Measurements from ENCODE around the gene GALNS. TPM values are rescaled to one million over a fixed set of nuclear protein-coding genes. Genes with fewer than 3 reads are reported as not detected.

GALNS gene
- total and polyA plus RNA-seq, 2 of the 13 experiments (the other 11 are each of a cell fraction or from before 2014, with no cell fraction given) = 9.2 to 9.8 TPM

DNA sequence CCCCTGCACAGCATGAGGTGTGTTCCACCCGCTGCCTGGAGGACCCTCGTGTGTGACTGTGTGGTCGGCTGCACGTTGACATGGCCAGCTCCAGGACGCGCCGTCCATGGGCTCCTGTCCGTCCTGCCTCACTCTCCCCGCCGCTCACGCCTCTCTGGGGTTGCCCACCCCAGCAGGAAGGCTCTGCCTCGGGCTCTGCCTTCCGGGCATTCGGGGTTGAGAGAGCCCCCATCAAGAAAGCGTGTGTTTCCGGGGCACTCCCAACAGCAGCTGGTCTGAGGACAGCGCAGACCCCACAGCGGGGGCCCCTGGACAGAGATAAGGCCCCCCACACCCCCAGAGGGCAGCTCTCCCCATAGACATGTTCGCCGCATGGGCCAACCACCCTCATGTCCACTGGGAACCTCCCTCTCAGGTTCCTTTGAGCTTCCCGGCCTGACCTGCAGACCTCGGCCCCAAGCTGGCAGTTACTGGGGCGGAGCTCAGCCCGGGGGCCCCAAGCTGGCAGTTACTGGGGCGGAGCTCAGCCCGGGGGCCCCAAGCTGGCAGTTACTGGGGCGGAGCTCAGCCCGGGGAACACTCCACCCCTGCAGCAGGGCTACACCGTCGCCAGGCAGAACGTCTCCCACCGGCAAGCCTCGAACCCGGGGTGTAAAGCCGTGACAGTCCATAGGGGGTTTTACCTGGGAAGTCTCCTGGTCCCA lies 63.3 kb downstream of the GALNS start (continued):
- TF ChIP-seq ZKSCAN1 (IDR thresholded peaks at IDR 0.05; ENCODE audit: low read length) (no peak), ZBTB7B (CRISPR knock-in tag; IDR thresholded peaks at IDR 0.05) (0 out of 2 replicates have a peak, but pooled peaks have one; percentile 63), EP300 (IDR thresholded peaks at IDR 0.05; ENCODE audit: low read depth in 2 of 2, low read length in 2 of 2) (peak; percentile 23 to 49; a peak in 1 of 4 replicates), EP300 (CRISPR knock-in tag; IDR thresholded peaks at IDR 0.05; ENCODE audit: borderline replicate concordance) (no peak), ZNF891 (CRISPR knock-in tag; IDR thresholded peaks at IDR 0.05) (peak; percentile 36; the same call in 1 of the 2 replicates), ZNF616 (CRISPR knock-in tag; IDR thresholded peaks at IDR 0.05; ENCODE audit: low read depth) (no peak), FOSL1 (CRISPR knock-in tag; IDR thresholded peaks at IDR 0.05; ENCODE audit: borderline replicate concordance) (no peak), DNMT1 (CRISPR knock-in tag; IDR thresholded peaks at IDR 0.05) (no peak), SAP130 (CRISPR knock-in tag; IDR thresholded peaks at IDR 0.05; ENCODE audit: low read depth) (peak; percentile 65), MTERF4 (CRISPR knock-in tag; IDR thresholded peaks at IDR 0.05) (0 out of 2 replicates have a peak, but pooled peaks have one; percentile 9), ZNF263 (CRISPR knock-in tag; IDR thresholded peaks at IDR 0.05) (no peak), KDM2A (CRISPR knock-in tag; IDR thresholded peaks at IDR 0.05; ENCODE audit: borderline replicate concordance, low read depth) (0 out of 2 replicates have a peak, but pooled peaks have one; percentile 26), ZMYM2 (CRISPR knock-in tag; IDR thresholded peaks at IDR 0.05) (peak; percentile 75; the same call in 1 of the 2 replicates), MTA1 (CRISPR knock-in tag; IDR thresholded peaks at IDR 0.05; ENCODE audit: borderline replicate concordance) (peak; percentile 70), THYN1 (CRISPR knock-in tag; IDR thresholded peaks at IDR 0.05; ENCODE audit: borderline replicate concordance, low read depth) (no peak), ZNF333 (CRISPR knock-in tag; IDR thresholded peaks at IDR 0.05; ENCODE audit: borderline replicate concordance) (no peak), KLF16 (CRISPR knock-in tag; IDR thresholded peaks at IDR 0.05) (peak in 1 of 2 experiments; percentile 53; a peak in 1 of 4 replicates), HNRNPL (IDR thresholded peaks at IDR 0.05; ENCODE audit: low read depth, low read length) (peak; percentile 99), HNF4A (CRISPR knock-in tag; IDR thresholded peaks at IDR 0.05) (peak; percentile 53), ZNF432 (CRISPR knock-in tag; IDR thresholded peaks at IDR 0.05; ENCODE audit: borderline replicate concordance) (no peak), SP5 (CRISPR knock-in tag; IDR thresholded peaks at IDR 0.05; ENCODE audit: borderline replicate concordance, low read depth) (peak; percentile 97), MBNL3 (CRISPR knock-in tag; conservative IDR thresholded peaks at IDR 0.05) (no peak), KDM5B (CRISPR knock-in tag; IDR thresholded peaks at IDR 0.05; ENCODE audit: borderline replicate concordance) (no peak)
- TF ChIP-seq, protein P1, sequence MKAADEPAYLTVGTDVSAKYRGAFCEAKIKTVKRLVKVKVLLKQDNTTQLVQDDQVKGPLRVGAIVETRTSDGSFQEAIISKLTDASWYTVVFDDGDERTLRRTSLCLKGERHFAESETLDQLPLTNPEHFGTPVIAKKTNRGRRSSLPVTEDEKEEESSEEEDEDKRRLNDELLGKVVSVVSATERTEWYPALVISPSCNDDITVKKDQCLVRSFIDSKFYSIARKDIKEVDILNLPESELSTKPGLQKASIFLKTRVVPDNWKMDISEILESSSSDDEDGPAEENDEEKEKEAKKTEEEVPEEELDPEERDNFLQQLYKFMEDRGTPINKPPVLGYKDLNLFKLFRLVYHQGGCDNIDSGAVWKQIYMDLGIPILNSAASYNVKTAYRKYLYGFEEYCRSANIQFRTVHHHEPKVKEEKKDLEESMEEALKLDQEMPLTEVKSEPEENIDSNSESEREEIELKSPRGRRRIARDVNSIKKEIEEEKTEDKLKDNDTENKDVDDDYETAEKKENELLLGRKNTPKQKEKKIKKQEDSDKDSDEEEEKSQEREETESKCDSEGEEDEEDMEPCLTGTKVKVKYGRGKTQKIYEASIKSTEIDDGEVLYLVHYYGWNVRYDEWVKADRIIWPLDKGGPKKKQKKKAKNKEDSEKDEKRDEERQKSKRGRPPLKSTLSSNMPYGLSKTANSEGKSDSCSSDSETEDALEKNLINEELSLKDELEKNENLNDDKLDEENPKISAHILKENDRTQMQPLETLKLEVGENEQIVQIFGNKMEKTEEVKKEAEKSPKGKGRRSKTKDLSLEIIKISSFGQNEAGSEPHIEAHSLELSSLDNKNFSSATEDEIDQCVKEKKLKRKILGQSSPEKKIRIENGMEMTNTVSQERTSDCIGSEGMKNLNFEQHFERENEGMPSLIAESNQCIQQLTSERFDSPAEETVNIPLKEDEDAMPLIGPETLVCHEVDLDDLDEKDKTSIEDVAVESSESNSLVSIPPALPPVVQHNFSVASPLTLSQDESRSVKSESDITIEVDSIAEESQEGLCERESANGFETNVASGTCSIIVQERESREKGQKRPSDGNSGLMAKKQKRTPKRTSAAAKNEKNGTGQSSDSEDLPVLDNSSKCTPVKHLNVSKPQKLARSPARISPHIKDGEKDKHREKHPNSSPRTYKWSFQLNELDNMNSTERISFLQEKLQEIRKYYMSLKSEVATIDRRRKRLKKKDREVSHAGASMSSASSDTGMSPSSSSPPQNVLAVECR (CRISPR knock-in tag; IDR thresholded peaks at IDR 0.05; ENCODE audit: borderline replicate concordance) = peak; percentile 21; the same call in 1 of the 2 replicates
- TF ChIP-seq, protein P2, sequence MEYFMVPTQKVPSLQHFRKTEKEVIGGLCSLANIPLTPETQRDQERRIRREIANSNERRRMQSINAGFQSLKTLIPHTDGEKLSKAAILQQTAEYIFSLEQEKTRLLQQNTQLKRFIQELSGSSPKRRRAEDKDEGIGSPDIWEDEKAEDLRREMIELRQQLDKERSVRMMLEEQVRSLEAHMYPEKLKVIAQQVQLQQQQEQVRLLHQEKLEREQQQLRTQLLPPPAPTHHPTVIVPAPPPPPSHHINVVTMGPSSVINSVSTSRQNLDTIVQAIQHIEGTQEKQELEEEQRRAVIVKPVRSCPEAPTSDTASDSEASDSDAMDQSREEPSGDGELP (IDR thresholded peaks at IDR 0.05; ENCODE audit: borderline replicate concordance, low read depth) = peak; percentile 24; the same call in 1 of the 2 replicates
